Endothelial cell of umbilical vein (primary cell): ENCODE results near the gene PHYH.

Source experiments
- EZH2 ChIP-seq: IDR thresholded peaks from 2 replicates; pipeline ENCODE4 v1.6.1; 2012; ENCODE audit warnings: borderline replicate concordance, low read depth, mild to moderate bottlenecking, moderate library complexity, low read length, inconsistent platforms; ENCODE audit not compliant: severe bottlenecking
- FOS ChIP-seq: IDR thresholded peaks from 2 replicates; pipeline ENCODE4 v1.6.1; 2011; ENCODE audit warnings: mild to moderate bottlenecking, low read length, moderate library complexity, borderline replicate concordance; ENCODE audit not compliant: insufficient read depth
- GATA2 ChIP-seq: IDR thresholded peaks from 2 replicates; pipeline ENCODE4 v1.7.0; 2011; ENCODE audit warnings: low read depth, mild to moderate bottlenecking, moderate library complexity, mixed read lengths, low read length; ENCODE audit not compliant: insufficient read length, insufficient read depth
- JUN ChIP-seq: IDR thresholded peaks from 2 replicates; pipeline ENCODE4 v1.6.1; 2011; ENCODE audit warnings: borderline replicate concordance, low read depth; ENCODE audit not compliant: insufficient read length, insufficient read depth
- MYC ChIP-seq: IDR thresholded peaks from one replicate; pipeline ENCODE4 v1.6.1; 2011; ENCODE audit warnings: mild to moderate bottlenecking, low read depth, low read length
- POLR2A ChIP-seq: IDR thresholded peaks from 2 replicates; pipeline ENCODE4 v1.6.1; 2012; ENCODE audit warnings: low read depth, mild to moderate bottlenecking, control low read depth, low read length
- POLR2AphosphoS5 ChIP-seq: IDR thresholded peaks from 2 replicates; pipeline ENCODE4 v1.6.1; 2012; ENCODE audit warnings: low read depth, mild to moderate bottlenecking, control low read depth, low read length, moderate library complexity; ENCODE audit not compliant: insufficient read depth
- TF ChIP-seq, protein P1 (sequence below), 2 donors: IDR thresholded peaks; 1 replicate in 1 of 2; 2 replicates in 1 of 2; pipeline ENCODE4 v1.5.1; 2011; ENCODE audit warnings: low read length in 2 of 2, mild to moderate bottlenecking in 2 of 2, moderate library complexity in 2 of 2, control low read depth in 1 of 2, inconsistent platforms in 1 of 2, low read depth in 1 of 2; ENCODE audit not compliant: insufficient read depth in 1 of 2; ENCODE audit errors: extremely low read depth in 1 of 2
- TF ChIP-seq, protein P2 (sequence below): IDR thresholded peaks from 2 replicates; pipeline ENCODE4 v1.6.1; 2011; ENCODE audit not compliant: insufficient read depth, insufficient read length

DNA sequence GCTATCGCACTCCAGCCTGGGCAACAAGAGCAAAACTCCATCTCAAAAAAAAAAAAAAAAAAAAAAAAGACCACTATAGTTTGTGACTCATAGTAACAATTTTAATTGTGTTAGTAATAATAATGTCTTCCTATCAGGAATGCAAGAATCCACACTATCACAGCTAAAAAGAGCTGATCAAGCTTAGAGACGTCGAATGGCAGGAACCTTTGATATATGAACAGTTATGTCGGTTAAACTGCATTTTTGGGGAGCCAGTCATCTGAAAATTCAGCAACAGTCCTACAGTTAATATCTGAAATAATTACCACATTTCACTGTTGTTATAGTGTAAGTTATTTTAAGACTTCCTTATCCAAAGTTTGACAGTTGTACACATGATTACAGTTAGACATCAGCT lies 8.8 kb downstream of the PHYH start:
- no peak for TF ChIP-seq EZH2
- no peak for TF ChIP-seq POLR2A
- TF ChIP-seq, protein P1, sequence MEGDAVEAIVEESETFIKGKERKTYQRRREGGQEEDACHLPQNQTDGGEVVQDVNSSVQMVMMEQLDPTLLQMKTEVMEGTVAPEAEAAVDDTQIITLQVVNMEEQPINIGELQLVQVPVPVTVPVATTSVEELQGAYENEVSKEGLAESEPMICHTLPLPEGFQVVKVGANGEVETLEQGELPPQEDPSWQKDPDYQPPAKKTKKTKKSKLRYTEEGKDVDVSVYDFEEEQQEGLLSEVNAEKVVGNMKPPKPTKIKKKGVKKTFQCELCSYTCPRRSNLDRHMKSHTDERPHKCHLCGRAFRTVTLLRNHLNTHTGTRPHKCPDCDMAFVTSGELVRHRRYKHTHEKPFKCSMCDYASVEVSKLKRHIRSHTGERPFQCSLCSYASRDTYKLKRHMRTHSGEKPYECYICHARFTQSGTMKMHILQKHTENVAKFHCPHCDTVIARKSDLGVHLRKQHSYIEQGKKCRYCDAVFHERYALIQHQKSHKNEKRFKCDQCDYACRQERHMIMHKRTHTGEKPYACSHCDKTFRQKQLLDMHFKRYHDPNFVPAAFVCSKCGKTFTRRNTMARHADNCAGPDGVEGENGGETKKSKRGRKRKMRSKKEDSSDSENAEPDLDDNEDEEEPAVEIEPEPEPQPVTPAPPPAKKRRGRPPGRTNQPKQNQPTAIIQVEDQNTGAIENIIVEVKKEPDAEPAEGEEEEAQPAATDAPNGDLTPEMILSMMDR (IDR thresholded peaks at IDR 0.05; ENCODE audit: extremely low read depth in 1 of 2, insufficient read depth in 1 of 2, low read depth in 1 of 2, low read length in 2 of 2) = no peak
- TF ChIP-seq POLR2AphosphoS5 = no peak
- TF ChIP-seq FOS = no peak
- TF ChIP-seq, protein P2, sequence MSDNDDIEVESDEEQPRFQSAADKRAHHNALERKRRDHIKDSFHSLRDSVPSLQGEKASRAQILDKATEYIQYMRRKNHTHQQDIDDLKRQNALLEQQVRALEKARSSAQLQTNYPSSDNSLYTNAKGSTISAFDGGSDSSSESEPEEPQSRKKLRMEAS = no peak
- TF ChIP-seq MYC = no peak
- no peak for TF ChIP-seq GATA2
- no peak for TF ChIP-seq JUN
